A673 (cell line): Measurements from ENCODE around the gene VTI1B.

Experiments used
- CTCF ChIP-seq: fragments of 300-800, 200-600 bp; sonication (generic); conservative IDR thresholded peaks from 2 replicates; pipeline ENCODE4 v1.5.1; 2017; ENCODE audit warnings: low read depth, mild to moderate bottlenecking, antibody characterized with exemption, low read length, moderate library complexity, mixed read lengths
- EZH2 ChIP-seq: fragments of 200-600 bp; sonication (generic); IDR thresholded peaks from 2 replicates; pipeline ENCODE4 v1.6.1; 2017; ENCODE audit warnings: borderline replicate concordance, low read depth, mild to moderate bottlenecking, mixed read lengths, antibody characterized with exemption, low read length; ENCODE audit not compliant: poor library complexity, severe bottlenecking

GRCh38 chr14:67653651-67654280, 20.7 kb downstream of the VTI1B start:
- TF ChIP-seq CTCF (no peak), EZH2 (no peak)
